SH-SY5Y (cell line): ENCODE measurements around the gene BEST3.

ENCODE experiments used
- GATA2 ChIP-seq: IDR thresholded peaks from 2 replicates; pipeline ENCODE4 v1.6.1; 2011; ENCODE audit warnings: mild to moderate bottlenecking, low read depth, low read length
- GATA3 ChIP-seq: IDR thresholded peaks from 2 replicates; pipeline ENCODE4 v1.6.1; 2011; ENCODE audit warnings: low read depth, mild to moderate bottlenecking, low read length, moderate library complexity

- TF ChIP-seq GATA2, result no peak
- TF ChIP-seq GATA3, result no peak
Measured at GRCh38 chr12:69630191-69630590, 68.9 kb downstream of the BEST3 start.
